Neuron (in vitro differentiated cells): Measurements from ENCODE around the gene FXYD6.

Source experiments
- H2AFZ ChIP-seq: one replicate; pipeline ENCODE4 v1.6.1; 2013; ENCODE audit warnings: low read depth, mild to moderate bottlenecking, inconsistent platforms, low read length, moderate library complexity
- H3K27me3 ChIP-seq: one replicate; pipeline ENCODE4 v1.6.1; 2013; ENCODE audit warnings: low read length; ENCODE audit not compliant: insufficient read depth
- H3K36me3 ChIP-seq: one replicate; pipeline ENCODE4 v1.6.1; 2013; ENCODE audit warnings: low read length; ENCODE audit not compliant: insufficient read depth
- H3K4me1 ChIP-seq: one replicate; pipeline ENCODE4 v1.6.1; 2013; ENCODE audit warnings: low read length; ENCODE audit not compliant: insufficient read depth
- H3K4me3 ChIP-seq: 2 replicates; pipeline ENCODE4 v1.5.1; 2013; ENCODE audit warnings: mild to moderate bottlenecking, low read length, moderate library complexity
- H3K9me3 ChIP-seq: one replicate; pipeline ENCODE4 v1.6.1; 2013; ENCODE audit warnings: low read length

FXYD6 gene

GRCh38 chr11:117808784-117809183 lies 67.7 kb downstream of the FXYD6 start:
- Histone ChIP-seq H3K4me1 (no peaks in the 10 kb centered on the region), H3K27me3 (peaks cover 2% of the 10 kb centered on the region), H3K4me3 (no peak overlapping the region), H3K36me3 (no peaks in the 10 kb centered on the region), H2AFZ (no peak overlapping the region), H3K9me3 (no peaks in the 10 kb centered on the region)

DNA sequence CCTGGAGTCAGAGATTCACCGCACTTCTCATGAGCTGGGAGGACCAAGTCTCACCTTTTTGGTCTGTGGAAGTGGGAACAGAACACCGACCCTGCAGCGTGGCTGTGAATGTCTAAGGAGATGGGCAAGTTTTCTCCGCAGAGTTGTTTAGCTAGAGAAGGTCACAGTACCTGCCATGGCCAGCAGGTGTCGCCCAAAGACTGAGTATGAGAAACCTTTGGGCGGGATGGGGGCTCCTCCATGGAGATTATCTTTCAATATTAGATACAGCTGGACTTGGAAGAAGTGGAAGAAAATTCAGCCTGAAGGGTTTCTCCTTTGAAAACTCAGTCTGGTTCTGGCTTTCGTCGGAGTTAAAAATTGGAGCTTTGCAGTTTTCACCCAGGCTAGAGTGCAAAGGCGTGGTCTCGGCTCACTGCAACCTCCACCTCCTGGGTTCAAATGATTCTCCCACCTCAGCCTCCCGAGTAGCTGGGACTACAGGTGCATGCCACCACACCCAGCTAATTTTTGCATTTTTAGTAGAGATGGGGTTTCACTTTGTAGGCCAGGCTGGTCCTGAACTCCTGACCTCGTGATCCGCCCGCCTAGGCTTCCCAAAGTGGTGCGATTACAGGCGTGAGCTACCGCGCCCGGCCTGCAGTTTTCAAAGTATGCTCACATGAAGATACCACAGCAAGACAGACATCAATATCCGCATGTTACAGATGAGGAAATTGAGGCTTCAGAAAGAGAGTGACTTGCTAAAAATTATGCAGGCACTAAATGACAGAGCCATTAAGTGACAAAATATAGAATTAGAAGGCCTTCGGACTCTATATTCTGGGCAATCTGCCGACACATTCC lies 68.8 kb downstream of the FXYD6 start:
- no peak overlapping the region for H3K4me3 ChIP-seq
- H3K4me1 ChIP-seq: no peaks in the 10 kb centered on the region
- H3K9me3 ChIP-seq: no peaks in the 10 kb centered on the region
- no peaks in the 10 kb centered on the region for H3K36me3 ChIP-seq
- peaks cover 2% of the 10 kb centered on the region for H3K27me3 ChIP-seq
- no peak overlapping the region for H2AFZ ChIP-seq

GRCh38 chr11:117806846-117807245 lies 69.6 kb downstream of the FXYD6 start:
- no peak overlapping the region for H2AFZ ChIP-seq
- H3K27me3 ChIP-seq: peaks cover 8% of the 10 kb centered on the region
- no peaks in the 10 kb centered on the region for H3K36me3 ChIP-seq
- no peak overlapping the region for H3K4me3 ChIP-seq
- no peaks in the 10 kb centered on the region for H3K9me3 ChIP-seq
- no peaks in the 10 kb centered on the region for H3K4me1 ChIP-seq

- H3K27me3 ChIP-seq: peaks cover 19% of the 10 kb centered on the region
- no peaks in the 10 kb centered on the region for H3K36me3 ChIP-seq
- H3K4me3 ChIP-seq: no peak overlapping the region
- H3K9me3 ChIP-seq: no peaks in the 10 kb centered on the region
- H3K4me1 ChIP-seq: no peaks in the 10 kb centered on the region
- H2AFZ ChIP-seq: no peak overlapping the region
Measured at GRCh38 chr11:117805045-117805444, 71.4 kb downstream of the FXYD6 start.

DNA sequence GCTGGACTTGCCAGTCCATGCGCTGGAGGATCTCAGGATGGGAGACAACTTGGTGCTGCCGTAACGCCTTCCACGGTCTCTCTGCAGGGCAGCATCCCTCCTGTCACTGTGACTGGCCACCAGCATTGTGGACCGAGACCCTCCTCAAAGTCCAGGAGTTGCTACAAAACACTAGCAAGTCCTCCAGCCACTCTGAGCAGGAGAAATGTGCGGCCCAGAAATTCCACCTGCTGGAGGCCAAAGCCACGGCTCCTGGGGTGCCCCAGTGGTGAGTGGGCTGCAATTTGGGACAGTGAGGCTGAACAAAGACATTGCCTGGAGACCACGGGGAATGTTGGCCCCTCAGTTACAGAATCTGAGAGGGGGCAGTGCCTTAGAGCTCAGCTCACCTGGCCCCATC lies 72.6 kb downstream of the FXYD6 start:
- Histone ChIP-seq H3K36me3 (no peaks in the 10 kb centered on the region), H3K9me3 (no peaks in the 10 kb centered on the region), H2AFZ (no peak overlapping the region), H3K4me1 (no peaks in the 10 kb centered on the region), H3K27me3 (peaks cover 30% of the 10 kb centered on the region), H3K4me3 (no peak overlapping the region)

GRCh38 chr11:117799634-117800033 lies 76.8 kb downstream of the FXYD6 start:
- Histone ChIP-seq H2AFZ (no peak overlapping the region), H3K36me3 (no peaks in the 10 kb centered on the region), H3K4me3 (no peak overlapping the region), H3K27me3 (peaks cover 70% of the 10 kb centered on the region), H3K9me3 (no peaks in the 10 kb centered on the region), H3K4me1 (no peaks in the 10 kb centered on the region)

GRCh38 chr11:117796872-117797529 lies 79.5 kb downstream of the FXYD6 start, which contains the start of gene DSCAML1:
TSS of gene DSCAML1 (minus strand) at chr11:117797216. CDS start at chr11:117797079, 137 bp downstream.
- Histone ChIP-seq H3K4me1 (no peaks in the 10 kb centered on the region), H3K36me3 (no peaks in the 10 kb centered on the region), H3K27me3 (peaks cover 88% of the 10 kb centered on the region), H3K4me3 (no peak within 1 kb of the TSS), H2AFZ (no peak within 1 kb of the TSS), H3K9me3 (no peaks in the 10 kb centered on the region)

DNA sequence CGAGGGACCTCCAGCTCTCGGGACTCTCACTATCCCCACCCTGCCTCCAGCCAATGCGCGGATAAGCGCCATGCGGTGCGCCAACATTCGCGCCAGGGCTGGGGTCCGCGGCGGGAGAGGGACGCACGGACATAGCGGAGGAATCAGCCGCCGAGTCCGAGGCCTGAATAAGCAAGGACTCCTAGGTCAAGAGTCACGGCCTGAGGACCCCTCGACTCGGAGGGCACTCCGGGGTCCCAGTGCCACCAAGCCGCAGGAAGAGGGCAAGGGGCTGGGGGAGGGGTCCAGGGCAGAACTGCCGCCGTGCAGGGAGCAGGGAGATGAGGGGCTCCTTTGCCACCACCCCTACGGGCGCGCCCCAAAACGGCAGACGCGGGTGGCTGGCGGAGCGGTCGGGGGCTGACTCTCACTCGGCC lies 80.0 kb downstream of the FXYD6 start:
- no peak overlapping the region for H3K4me3 ChIP-seq

GRCh38 chr11:117795638-117796455 lies 80.6 kb downstream of the FXYD6 start:
- no peak overlapping the region for H2AFZ ChIP-seq
- no peaks in the 10 kb centered on the region for H3K36me3 ChIP-seq
- H3K4me1 ChIP-seq: no peaks in the 10 kb centered on the region
- peaks cover 81% of the 10 kb centered on the region for H3K27me3 ChIP-seq
- H3K4me3 ChIP-seq: no peak overlapping the region
- no peaks in the 10 kb centered on the region for H3K9me3 ChIP-seq

More for the DNA sequence above, 80.0 kb downstream of the FXYD6 start:
- Histone ChIP-seq H3K36me3 (no peaks in the 10 kb centered on the region), H3K4me1 (no peaks in the 10 kb centered on the region), H2AFZ (no peak overlapping the region), H3K9me3 (no peaks in the 10 kb centered on the region), H3K27me3 (peaks cover 82% of the 10 kb centered on the region)

DNA sequence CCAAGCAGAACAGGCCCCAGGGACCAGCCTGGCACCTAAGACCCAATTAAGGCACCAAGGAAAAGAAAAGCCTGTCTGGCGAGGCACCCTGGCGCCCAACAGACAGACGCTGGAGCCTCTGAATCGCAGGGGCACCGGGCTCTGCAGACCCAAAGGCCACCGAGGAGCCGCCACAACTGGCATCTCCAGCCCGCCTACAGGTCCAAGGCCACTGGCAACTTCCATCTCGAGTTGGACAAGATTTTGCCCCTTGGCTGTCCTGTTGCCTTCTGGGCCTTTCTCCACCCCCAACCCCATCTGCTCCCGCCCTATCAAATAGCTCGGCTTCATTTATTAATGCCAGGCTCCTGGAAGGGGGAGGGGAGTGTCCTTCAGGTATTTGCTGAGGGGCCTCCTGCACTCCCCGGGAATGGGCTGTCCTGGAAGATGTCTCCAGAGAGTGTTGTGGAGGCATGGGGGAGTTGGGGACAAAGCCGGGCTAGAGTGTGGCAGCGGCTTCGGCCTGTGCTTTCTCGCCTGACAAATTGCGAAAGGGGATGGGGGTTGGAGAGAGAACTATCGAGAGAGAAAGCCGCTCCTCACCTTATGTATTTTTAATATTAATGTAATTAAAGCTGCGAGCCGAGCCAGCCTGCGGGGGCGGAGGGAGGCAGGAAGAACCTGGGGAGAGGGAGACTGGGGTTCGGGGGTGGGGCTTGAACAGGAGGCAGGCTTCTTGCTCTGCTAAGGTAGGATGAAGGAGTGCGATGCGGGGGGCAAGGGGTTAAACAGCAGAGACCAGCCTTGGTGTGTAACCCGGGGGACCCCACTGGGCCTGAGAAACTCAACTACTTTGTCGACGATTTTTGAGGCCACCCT lies 81.5 kb downstream of the FXYD6 start:
- Histone ChIP-seq H3K4me1 (no peaks in the 10 kb centered on the region), H3K27me3 (peaks cover 83% of the 10 kb centered on the region), H2AFZ (no peak overlapping the region), H3K36me3 (no peaks in the 10 kb centered on the region), H3K9me3 (no peaks in the 10 kb centered on the region), H3K4me3 (no peak overlapping the region)

- Histone ChIP-seq H3K27me3 (peaks cover 78% of the 10 kb centered on the region), H3K4me1 (no peaks in the 10 kb centered on the region), H3K4me3 (no peak overlapping the region), H3K36me3 (no peaks in the 10 kb centered on the region), H2AFZ (no peak overlapping the region), H3K9me3 (no peaks in the 10 kb centered on the region)
Measured at GRCh38 chr11:117794135-117794534, 82.3 kb downstream of the FXYD6 start.

GRCh38 chr11:117793583-117793982 lies 82.9 kb downstream of the FXYD6 start:
- peaks cover 74% of the 10 kb centered on the region for H3K27me3 ChIP-seq
- H3K4me1 ChIP-seq: no peaks in the 10 kb centered on the region
- H2AFZ ChIP-seq: no peak overlapping the region
- no peak overlapping the region for H3K4me3 ChIP-seq
- H3K36me3 ChIP-seq: no peaks in the 10 kb centered on the region
- no peaks in the 10 kb centered on the region for H3K9me3 ChIP-seq
